HUES48 (cell line): Measurements from ENCODE around the gene PTPN3.

Source experiments
- H3K27ac ChIP-seq: one replicate; pipeline ENCODE4 v1.7.0; 2013; ENCODE audit warnings: low read depth, low read length, inconsistent platforms
- H3K27me3 ChIP-seq: 2 replicates; pipeline ENCODE4 v1.6.1; 2013; ENCODE audit warnings: mild to moderate bottlenecking, low read length; ENCODE audit not compliant: control insufficient read depth, insufficient read depth
- H3K36me3 ChIP-seq: 2 replicates; pipeline ENCODE4 v1.6.1; 2013; ENCODE audit warnings: low read length; ENCODE audit not compliant: control insufficient read depth, insufficient read depth
- H3K4me1 ChIP-seq: 2 replicates; pipeline ENCODE4 v1.6.1; 2013; ENCODE audit warnings: mild to moderate bottlenecking, low read length; ENCODE audit not compliant: control insufficient read depth, insufficient read depth
- H3K4me3 ChIP-seq: 2 replicates; pipeline ENCODE4 v1.5.1; 2013; ENCODE audit warnings: mild to moderate bottlenecking, low read depth, low read length
- H3K9ac ChIP-seq: 2 replicates; pipeline ENCODE4 v1.6.1; 2013; ENCODE audit warnings: mild to moderate bottlenecking, low read depth, low read length, moderate library complexity
- H3K9me3 ChIP-seq: 2 replicates; pipeline ENCODE4 v1.6.1; 2013; ENCODE audit warnings: low read length; ENCODE audit not compliant: control insufficient read depth, insufficient read depth

Gene PTPN3

DNA sequence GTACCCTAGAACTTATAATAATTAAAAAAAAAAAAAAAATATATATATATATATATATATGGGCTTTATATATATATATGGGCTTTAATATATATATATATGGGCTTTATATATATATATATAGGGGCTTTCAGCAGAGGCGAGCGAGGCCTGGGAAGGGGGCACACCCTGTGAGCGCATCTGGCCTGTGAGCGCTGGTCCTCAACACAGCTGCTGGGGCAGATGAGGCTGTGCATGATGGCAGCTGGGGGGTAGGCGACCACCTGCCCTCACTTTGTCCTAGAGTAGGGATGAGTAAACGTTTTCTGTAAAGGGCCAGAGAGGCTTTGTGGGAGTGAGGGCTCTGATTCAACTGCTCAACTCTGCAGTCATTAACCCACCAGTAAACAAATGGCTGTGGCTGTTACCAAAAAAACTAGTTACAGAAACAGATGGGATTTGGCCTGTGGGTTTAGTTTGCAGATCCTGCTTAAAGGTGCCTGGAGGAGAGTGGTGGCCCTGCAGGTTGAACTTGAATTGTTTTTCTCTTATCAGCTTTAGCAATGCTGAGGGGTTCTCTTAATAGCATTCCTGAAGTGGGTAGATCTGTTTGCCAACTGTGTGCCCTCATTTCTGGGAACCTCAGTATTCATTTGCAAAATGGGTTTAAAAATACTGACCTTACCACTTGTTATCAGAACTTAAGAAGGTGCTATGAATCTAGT, 89.2 kb downstream of the PTPN3 start:
- peak overlapping the region; percentile 54 for H3K27ac ChIP-seq
- H3K9ac ChIP-seq, result no peak overlapping the region
- no peaks in the 10 kb centered on the region for H3K9me3 ChIP-seq
- no peaks in the 10 kb centered on the region for H3K27me3 ChIP-seq
- peaks cover 33% of the 10 kb centered on the region for H3K4me1 ChIP-seq
- H3K36me3 ChIP-seq, result no peaks in the 10 kb centered on the region
- no peak overlapping the region for H3K4me3 ChIP-seq

DNA sequence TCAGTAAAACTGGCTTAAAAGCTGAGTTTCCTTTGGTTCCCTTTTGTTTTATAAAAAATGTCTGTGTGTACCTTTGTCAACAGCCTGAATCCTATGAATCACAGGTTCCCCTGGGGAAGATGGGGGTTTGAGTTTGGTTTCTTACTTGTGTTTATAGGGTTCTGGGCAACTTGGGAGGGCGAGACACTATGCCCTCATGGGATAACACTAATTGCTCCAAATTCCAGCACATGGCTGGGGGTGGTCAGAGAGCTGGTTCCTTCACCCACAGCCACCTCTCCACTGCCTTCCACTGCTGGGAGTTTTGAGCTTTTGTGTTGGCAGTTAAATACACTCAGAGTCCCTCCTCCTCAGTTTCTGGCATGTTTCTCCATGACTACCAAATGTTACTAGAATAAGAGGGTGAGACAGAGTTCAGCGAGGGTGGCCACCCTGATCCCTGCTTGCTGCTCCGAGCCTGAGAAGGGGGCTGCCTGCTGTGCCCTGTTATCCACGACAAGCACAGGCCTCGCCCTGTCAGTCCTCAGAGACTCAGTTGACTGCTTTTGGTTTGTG, 94.3 kb downstream of the PTPN3 start:
- no peaks in the 10 kb centered on the region for H3K36me3 ChIP-seq
- H3K4me3 ChIP-seq, result no peak overlapping the region
- no peak overlapping the region for H3K9ac ChIP-seq
- H3K27ac ChIP-seq, result no peak overlapping the region
- H3K4me1 ChIP-seq, result peaks cover 5% of the 10 kb centered on the region
- H3K9me3 ChIP-seq, result no peaks in the 10 kb centered on the region
- H3K27me3 ChIP-seq, result no peaks in the 10 kb centered on the region

DNA sequence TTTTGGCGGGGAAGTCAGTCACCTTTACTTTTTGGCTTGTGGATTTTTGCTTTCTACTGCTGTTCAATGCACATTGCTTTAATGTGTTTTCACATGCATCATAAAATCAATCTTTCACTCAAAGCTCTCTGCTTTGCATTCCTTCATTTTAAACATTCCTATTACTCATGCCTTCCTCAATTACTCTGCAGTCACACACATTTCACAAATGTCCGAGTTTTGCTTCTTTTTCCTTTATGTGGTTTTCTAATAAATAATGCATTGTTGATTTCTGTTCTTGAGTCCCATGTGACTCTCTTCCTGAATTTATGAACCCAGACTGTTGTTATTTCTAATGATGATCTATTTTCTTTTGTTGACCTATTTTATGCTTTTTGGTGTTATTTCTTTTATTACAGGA, 95.0 kb downstream of the PTPN3 start:
- Histone ChIP-seq H3K27ac (no peak overlapping the region), H3K27me3 (no peaks in the 10 kb centered on the region), H3K4me1 (0 out of 2 replicates have a peak, but pooled peaks cover 4% of the 10 kb centered on the region), H3K4me3 (no peak overlapping the region), H3K9ac (no peak overlapping the region), H3K36me3 (no peaks in the 10 kb centered on the region), H3K9me3 (no peaks in the 10 kb centered on the region)

DNA sequence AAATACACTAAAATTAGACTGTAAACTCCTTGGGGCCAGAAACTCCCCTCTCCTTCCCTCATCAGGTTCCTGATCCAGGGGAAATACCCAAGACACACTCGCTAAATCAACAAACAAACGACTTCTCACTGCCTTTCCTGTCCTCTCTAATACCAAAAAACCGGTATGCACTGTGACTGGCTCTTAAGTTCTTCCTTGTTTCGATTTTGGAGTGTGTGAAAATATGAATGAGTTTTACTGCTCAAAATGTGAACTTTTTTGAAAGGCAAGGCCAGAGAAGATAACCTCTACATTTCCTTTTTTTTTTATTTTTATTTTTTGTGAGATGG, 96.2 kb downstream of the PTPN3 start:
- Histone ChIP-seq H3K27ac (no peak overlapping the region), H3K9me3 (no peaks in the 10 kb centered on the region), H3K9ac (no peak overlapping the region), H3K4me1 (no peaks in the 10 kb centered on the region), H3K36me3 (no peaks in the 10 kb centered on the region), H3K27me3 (no peaks in the 10 kb centered on the region), H3K4me3 (no peak overlapping the region)

DNA sequence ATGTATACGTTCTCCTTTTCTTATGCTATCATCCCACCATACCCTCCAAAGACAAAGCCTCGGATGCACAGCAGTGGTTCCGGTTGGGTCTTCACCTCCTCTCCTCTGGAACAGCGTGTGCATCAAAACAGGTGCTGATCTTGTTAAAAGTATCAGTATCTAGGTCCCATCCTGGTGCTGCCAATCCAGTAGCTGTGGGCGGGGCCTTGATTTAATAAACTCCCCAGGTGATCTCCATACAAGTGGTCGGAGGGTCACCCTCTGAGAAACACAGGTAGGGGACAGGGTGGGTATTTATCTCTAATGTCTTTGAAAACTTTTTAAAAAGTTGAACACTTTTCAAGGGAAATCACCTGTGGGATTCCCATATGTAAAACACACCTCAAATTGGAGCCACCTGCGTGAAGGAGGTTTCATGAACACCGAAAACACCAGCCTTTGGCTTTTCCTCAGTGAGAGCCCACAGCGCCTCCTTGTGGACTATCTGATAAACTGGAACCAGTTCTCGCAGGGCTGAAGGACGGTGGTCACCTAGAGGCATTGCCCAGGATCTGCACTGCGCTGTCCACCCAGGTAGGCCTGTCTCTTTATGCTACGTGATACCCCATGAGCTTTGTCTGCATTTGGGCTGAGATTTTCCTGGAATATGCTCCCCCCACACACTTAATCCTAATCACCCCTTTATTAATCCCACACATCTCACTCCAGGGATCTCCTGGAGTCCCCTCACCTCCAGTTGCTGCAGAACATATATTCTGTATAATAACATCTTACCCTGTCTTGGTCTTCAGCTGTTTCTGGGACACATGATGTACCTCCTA, 96.7 kb downstream of the PTPN3 start:
- H3K4me1 ChIP-seq, result no peaks in the 10 kb centered on the region
- no peaks in the 10 kb centered on the region for H3K9me3 ChIP-seq
- H3K4me3 ChIP-seq, result no peak overlapping the region
- no peaks in the 10 kb centered on the region for H3K36me3 ChIP-seq
- H3K27me3 ChIP-seq, result no peaks in the 10 kb centered on the region
- H3K9ac ChIP-seq, result no peak overlapping the region
- H3K27ac ChIP-seq, result no peak overlapping the region

DNA sequence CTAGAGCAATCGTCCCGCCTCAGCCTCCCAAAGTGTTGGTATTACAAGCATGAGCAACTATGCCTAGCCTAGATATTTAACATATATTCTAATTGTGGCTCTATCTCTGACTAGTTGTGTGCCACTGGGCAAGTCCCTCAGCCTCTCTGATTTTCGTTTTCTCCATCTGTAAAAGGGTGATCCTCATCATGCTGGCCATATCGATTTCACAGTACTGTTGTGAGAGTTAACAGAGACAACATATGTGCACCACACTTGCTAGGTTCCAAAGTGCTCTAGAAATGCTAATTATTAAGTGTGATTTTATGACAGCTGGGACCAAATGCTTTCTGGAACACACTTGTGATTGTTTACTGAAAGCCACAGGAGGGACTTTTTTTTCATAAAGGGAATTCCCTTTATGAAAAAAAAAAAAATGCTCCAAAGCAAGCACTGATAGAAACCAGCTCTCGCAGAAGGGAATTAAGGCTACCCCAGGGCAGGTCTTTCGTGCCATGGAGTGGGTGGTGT, 98.8 kb downstream of the PTPN3 start:
- no peaks in the 10 kb centered on the region for H3K9me3 ChIP-seq
- H3K36me3 ChIP-seq, result no peaks in the 10 kb centered on the region
- no peak overlapping the region for H3K4me3 ChIP-seq
- no peak overlapping the region for H3K9ac ChIP-seq
- H3K27me3 ChIP-seq, result no peaks in the 10 kb centered on the region
- no peak overlapping the region for H3K27ac ChIP-seq
- no peaks in the 10 kb centered on the region for H3K4me1 ChIP-seq

DNA sequence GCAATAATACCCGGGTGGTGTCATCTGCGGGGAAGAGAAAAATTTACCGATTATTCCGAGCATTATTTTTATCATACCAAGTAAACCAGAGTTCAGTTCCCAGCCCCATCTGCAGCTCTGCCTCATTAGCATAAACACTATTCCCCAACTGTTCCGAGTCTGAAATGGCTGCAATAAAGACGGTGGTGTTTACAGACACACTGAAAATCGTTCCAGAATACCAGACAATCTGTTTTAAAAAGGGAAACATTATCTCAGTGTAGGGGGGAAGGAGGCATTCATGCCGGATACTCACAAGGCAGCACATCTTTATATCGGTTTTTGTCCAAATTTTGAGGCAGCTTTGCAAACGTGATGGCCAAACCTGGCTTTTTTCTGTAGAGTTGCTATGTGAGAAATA, 106.9 kb downstream of the PTPN3 start:
- no peaks in the 10 kb centered on the region for H3K36me3 ChIP-seq

DNA sequence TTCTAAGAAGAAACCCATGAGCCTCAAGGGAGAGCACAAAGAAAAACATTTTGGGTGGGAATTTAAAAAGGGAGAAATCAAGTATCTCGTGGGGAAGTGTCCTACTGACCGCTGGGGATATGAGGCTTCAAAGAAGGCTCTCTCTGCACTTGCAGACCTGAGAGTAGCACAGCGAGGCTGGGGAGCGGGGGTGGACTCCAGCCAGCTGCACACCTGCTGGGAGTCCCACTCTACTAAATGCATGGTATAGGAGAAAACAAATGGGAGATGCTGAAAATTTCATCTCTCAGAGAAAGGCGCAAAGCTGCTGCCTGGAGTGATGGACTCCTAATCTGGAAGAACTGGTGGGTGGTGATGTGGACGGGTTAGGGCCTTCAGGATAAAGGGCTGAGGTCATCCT, 110.3 kb downstream of the PTPN3 start:
- Histone ChIP-seq H3K9me3 (no peaks in the 10 kb centered on the region), H3K27ac (no peak overlapping the region), H3K36me3 (no peaks in the 10 kb centered on the region), H3K4me3 (no peak overlapping the region), H3K9ac (no peak overlapping the region), H3K27me3 (no peaks in the 10 kb centered on the region), H3K4me1 (no peaks in the 10 kb centered on the region)

More for the DNA sequence above, 106.9 kb downstream of the PTPN3 start:
- no peaks in the 10 kb centered on the region for H3K4me1 ChIP-seq
- H3K4me3 ChIP-seq, result no peak overlapping the region
- H3K9me3 ChIP-seq, result no peaks in the 10 kb centered on the region
- no peaks in the 10 kb centered on the region for H3K27me3 ChIP-seq
- H3K9ac ChIP-seq, result no peak overlapping the region
- H3K27ac ChIP-seq, result no peak overlapping the region

DNA sequence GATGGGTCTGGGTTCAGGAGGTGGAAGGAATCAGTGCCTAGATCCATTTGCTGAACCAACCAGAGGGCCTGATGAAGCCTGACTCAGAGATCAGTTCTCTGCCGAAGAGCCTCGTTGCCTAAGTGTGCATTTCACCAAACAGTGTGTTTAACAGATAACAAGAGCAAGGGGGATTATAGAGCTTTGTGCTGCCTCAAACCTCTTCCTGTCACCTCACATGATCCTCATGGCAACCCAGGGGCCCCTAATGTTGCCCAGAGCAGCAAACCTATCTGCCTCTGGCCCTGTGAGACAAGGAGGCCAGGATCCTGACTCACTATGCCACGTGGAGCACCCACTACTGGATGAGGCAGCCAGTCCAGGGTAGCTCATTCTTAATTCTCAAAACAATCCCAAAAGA, 110.9 kb downstream of the PTPN3 start:
- Histone ChIP-seq H3K9me3 (no peaks in the 10 kb centered on the region), H3K36me3 (no peaks in the 10 kb centered on the region), H3K27me3 (no peaks in the 10 kb centered on the region), H3K4me3 (no peak overlapping the region), H3K4me1 (no peaks in the 10 kb centered on the region), H3K27ac (no peak overlapping the region), H3K9ac (no peak overlapping the region)

DNA sequence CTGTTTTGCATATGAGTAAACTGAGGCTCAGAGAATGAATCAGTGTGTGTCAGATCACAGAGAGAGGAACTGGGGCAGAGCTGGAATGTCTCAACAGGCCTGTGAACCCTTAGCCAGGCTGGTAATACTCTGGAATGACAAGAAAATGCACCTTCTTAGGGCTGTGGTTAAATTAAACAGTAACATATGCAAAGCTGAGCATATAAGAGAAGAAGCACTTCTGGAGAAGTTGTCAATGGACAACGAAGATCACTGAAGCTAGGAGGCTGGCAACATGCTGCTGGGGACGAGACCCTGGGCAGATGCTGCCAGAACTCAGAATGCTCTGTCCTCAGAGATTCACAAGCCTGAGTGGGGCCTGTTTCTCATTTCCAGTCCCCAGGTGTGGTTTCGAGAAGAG, 112.6 kb downstream of the PTPN3 start:
- Histone ChIP-seq H3K36me3 (no peaks in the 10 kb centered on the region), H3K27me3 (no peaks in the 10 kb centered on the region), H3K4me3 (no peak overlapping the region), H3K9me3 (no peaks in the 10 kb centered on the region), H3K27ac (no peak overlapping the region), H3K4me1 (no peaks in the 10 kb centered on the region), H3K9ac (no peak overlapping the region)

DNA sequence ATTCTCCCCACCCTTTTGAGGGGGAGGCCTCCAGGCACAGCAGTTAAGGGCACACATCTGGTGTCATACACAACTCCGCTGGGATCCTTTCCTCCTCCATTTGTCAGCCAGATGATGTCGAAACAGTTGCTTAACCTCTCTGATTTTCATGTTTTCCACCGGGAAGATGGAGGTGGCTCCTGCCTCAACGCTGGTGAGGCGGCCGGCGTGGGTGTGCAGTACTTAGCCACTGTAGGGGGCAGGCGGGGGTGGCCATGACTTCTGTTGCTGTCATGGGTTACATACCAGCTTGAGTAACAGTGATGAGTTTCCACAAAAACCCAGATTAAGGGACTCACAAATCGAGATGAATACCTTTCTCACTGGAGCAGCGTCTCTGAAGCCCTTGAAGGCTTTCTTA, 114.2 kb downstream of the PTPN3 start:
- H3K27ac ChIP-seq, result no peak overlapping the region
- H3K9me3 ChIP-seq, result no peaks in the 10 kb centered on the region
- H3K4me1 ChIP-seq, result no peaks in the 10 kb centered on the region
- no peaks in the 10 kb centered on the region for H3K36me3 ChIP-seq
- H3K4me3 ChIP-seq, result no peak overlapping the region
- no peaks in the 10 kb centered on the region for H3K27me3 ChIP-seq
- no peak overlapping the region for H3K9ac ChIP-seq
